Fibroblast of lung (primary cell): ENCODE data around the gene PLD5. TPM values are rescaled to one million over a fixed set of nuclear protein-coding genes. Genes with fewer than 3 reads are reported as not detected.

ENCODE experiments used
- DNase-seq, 2 donors: peaks; one replicate each; pipeline versions ENCODE4 v3.0.0 to v3.0.0-alpha.2; 2010; ENCODE audit warnings: low read depth in 2 of 2
- H2AFZ ChIP-seq: 2 replicates; pipeline ENCODE4 v1.5.1; 2012; ENCODE audit warnings: low read length, control low read depth, inconsistent platforms
- H3K27ac ChIP-seq: 2 replicates; pipeline ENCODE4 v1.5.1; 2011; ENCODE audit warnings: low read length, control low read depth; ENCODE audit not compliant: insufficient read depth
- H3K27me3 ChIP-seq: 2 replicates; pipeline ENCODE4 v1.5.1; 2011; ENCODE audit warnings: mild to moderate bottlenecking, low read length; ENCODE audit not compliant: control insufficient read depth, insufficient read depth
- H3K36me3 ChIP-seq: 2 replicates; pipeline ENCODE4 v1.5.1; 2011; ENCODE audit warnings: low read length; ENCODE audit not compliant: control insufficient read depth, insufficient read depth
- H3K4me1 ChIP-seq: 2 replicates; pipeline ENCODE4 v1.5.1; 2011; ENCODE audit warnings: low read length; ENCODE audit not compliant: control insufficient read depth, insufficient read depth; ENCODE audit errors: extremely low read depth
- H3K4me2 ChIP-seq: 2 replicates; pipeline ENCODE4 v1.5.1; 2011; ENCODE audit warnings: low read length, control low read depth; ENCODE audit not compliant: insufficient read depth; ENCODE audit errors: extremely low read depth
- H3K4me3 ChIP-seq, 4 experiments: fragments of 200-600 bp in 1 of 4; sonication (generic) in 1 of 4; replicated peaks in 1 of 4; 2 replicates each; pipeline ENCODE4 v1.5.1; 2011 to 2016; ENCODE audit warnings: low read length in 4 of 4, low read depth in 3 of 4, mild to moderate bottlenecking in 3 of 4, control low read depth in 2 of 4, inconsistent platforms in 1 of 4, mixed read lengths in 1 of 4; ENCODE audit not compliant: insufficient read depth in 1 of 4; ENCODE audit errors: control extremely low read depth in 1 of 4
- H3K79me2 ChIP-seq: 2 replicates; pipeline ENCODE4 v1.5.1; 2012; ENCODE audit warnings: mild to moderate bottlenecking, low read length, inconsistent platforms; ENCODE audit not compliant: control insufficient read depth, insufficient read depth
- H3K9ac ChIP-seq: 2 replicates; pipeline ENCODE4 v1.5.1; 2011; ENCODE audit warnings: mild to moderate bottlenecking, low read length, control low read depth; ENCODE audit not compliant: insufficient read depth
- H3K9me3 ChIP-seq: 2 replicates; pipeline ENCODE4 v1.5.1; 2012; ENCODE audit warnings: low read depth, low read length; ENCODE audit not compliant: control insufficient read depth, insufficient read depth
- H4K20me1 ChIP-seq: 2 replicates; pipeline ENCODE4 v1.5.1; 2011; ENCODE audit warnings: low read length; ENCODE audit not compliant: control insufficient read depth, insufficient read depth; ENCODE audit errors: extremely low read depth
- EZH2 ChIP-seq: IDR thresholded peaks from 2 replicates; pipeline ENCODE4 v1.5.1; 2012; ENCODE audit warnings: low read length, control low read depth, mild to moderate bottlenecking; ENCODE audit errors: missing control alignments
- polyA plus RNA-seq, 2 donors: library from polyadenylated mRNA; depleted of rRNA in 1 of 2; stranded (reverse) in 1 of 2; unstranded in 1 of 2; fragments of >200 nt; gene quantifications; 2 replicates each; pipeline ENCODE4 v1.2.1, GENCODE V29; 2011 to 2012; ENCODE audit warnings: missing spikeins in 1 of 2
- total RNA-seq: library from RNA; depleted of rRNA; stranded (reverse); fragments of >200 nt; gene quantifications from 2 replicates; pipeline ENCODE4 v1.2.1, GENCODE V29; 2014
- TF ChIP-seq, protein P1 (sequence below), 2 donors: IDR thresholded peaks in 1 of 2; conservative IDR thresholded peaks in 1 of 2; 1 replicate in 1 of 2; 2 replicates in 1 of 2; pipeline ENCODE4 v1.5.1; 2011 to 2012; ENCODE audit warnings: low read length in 2 of 2, control low read depth in 1 of 2, inconsistent platforms in 1 of 2, low read depth in 1 of 2, mild to moderate bottlenecking in 1 of 2

PLD5 gene
- total and polyA plus RNA-seq, 2 donors (not counting 1 experiment from before 2014, with no cell fraction given) = under 0.01 to 0.02 TPM

DNA sequence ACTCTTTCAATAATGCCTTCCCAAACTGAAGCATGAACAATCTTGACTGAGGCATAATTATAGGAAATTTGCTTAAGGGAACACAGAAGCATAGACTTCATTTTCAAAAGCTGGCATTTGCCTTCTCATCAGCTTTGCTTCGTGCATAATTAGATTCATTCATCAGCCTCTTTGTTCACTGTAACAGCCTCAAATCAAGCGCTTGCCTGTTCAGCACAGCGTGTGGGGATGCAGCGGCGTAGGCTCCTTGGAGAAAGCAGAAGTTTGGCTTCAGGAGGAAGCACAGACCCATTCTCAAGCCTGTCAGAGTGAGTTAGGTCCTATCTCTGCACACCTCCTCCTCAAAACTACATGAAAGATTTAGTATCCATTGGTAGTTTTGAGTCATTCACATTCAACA lies 279.2 kb downstream of the PLD5 start:
- H3K36me3 ChIP-seq = no peaks in the 10 kb centered on the region
- H2AFZ ChIP-seq = no peak overlapping the region
- H4K20me1 ChIP-seq = no peaks in the 10 kb centered on the region
- no peak overlapping the region for H3K27ac ChIP-seq
- no peak overlapping the region for H3K9ac ChIP-seq
- H3K4me2 ChIP-seq = no peak overlapping the region
- TF ChIP-seq, protein P1, sequence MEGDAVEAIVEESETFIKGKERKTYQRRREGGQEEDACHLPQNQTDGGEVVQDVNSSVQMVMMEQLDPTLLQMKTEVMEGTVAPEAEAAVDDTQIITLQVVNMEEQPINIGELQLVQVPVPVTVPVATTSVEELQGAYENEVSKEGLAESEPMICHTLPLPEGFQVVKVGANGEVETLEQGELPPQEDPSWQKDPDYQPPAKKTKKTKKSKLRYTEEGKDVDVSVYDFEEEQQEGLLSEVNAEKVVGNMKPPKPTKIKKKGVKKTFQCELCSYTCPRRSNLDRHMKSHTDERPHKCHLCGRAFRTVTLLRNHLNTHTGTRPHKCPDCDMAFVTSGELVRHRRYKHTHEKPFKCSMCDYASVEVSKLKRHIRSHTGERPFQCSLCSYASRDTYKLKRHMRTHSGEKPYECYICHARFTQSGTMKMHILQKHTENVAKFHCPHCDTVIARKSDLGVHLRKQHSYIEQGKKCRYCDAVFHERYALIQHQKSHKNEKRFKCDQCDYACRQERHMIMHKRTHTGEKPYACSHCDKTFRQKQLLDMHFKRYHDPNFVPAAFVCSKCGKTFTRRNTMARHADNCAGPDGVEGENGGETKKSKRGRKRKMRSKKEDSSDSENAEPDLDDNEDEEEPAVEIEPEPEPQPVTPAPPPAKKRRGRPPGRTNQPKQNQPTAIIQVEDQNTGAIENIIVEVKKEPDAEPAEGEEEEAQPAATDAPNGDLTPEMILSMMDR (conservative IDR thresholded peaks at IDR 0.05 in 1 of 2, IDR thresholded peaks at IDR 0.05 in 1 of 2; ENCODE audit: low read depth in 1 of 2, low read length in 2 of 2) = no peak
- TF ChIP-seq EZH2 = no peak
- H3K9me3 ChIP-seq = no peaks in the 10 kb centered on the region
- H3K4me3 ChIP-seq = no peak overlapping the region
- no peaks in the 10 kb centered on the region for H3K79me2 ChIP-seq
- no peaks in the 10 kb centered on the region for H3K4me1 ChIP-seq
- DNase-seq = no peak
- H3K27me3 ChIP-seq = no peaks in the 10 kb centered on the region

DNA sequence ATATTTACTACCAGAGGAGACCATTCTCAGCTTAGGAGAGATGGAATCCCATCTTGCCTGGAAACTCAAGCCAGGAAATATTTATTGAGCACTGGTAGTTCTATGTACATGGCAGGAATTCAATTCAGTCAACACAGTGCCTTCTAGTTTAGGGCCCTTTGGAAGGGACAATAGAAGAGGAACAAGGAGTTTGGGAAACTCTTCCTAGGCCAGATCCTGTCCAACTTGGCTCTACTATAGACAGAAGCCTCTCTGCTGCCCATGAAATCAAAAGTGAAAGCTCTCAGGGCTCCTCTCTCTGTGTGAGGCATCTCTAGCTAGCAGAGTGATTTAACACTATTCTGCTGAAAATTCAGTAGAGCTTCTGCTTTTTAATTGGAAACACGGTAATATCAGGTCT lies 281.0 kb downstream of the PLD5 start:
- no peak overlapping the region for H2AFZ ChIP-seq
- no peak overlapping the region for H3K4me2 ChIP-seq
- H3K79me2 ChIP-seq = no peaks in the 10 kb centered on the region
- DNase-seq = peak in 1 of 2 donors; percentile 1
- no peaks in the 10 kb centered on the region for H3K36me3 ChIP-seq
- no peak overlapping the region for H3K27ac ChIP-seq
- no peaks in the 10 kb centered on the region for H4K20me1 ChIP-seq
- no peak overlapping the region for H3K4me3 ChIP-seq
- H3K4me1 ChIP-seq = no peaks in the 10 kb centered on the region
- H3K27me3 ChIP-seq = no peaks in the 10 kb centered on the region
- no peak overlapping the region for H3K9ac ChIP-seq
- TF ChIP-seq EZH2 = no peak
- TF ChIP-seq, protein P1 (conservative IDR thresholded peaks at IDR 0.05 in 1 of 2, IDR thresholded peaks at IDR 0.05 in 1 of 2; ENCODE audit: low read depth in 1 of 2, low read length in 2 of 2) = no peak
- H3K9me3 ChIP-seq = no peaks in the 10 kb centered on the region

DNA sequence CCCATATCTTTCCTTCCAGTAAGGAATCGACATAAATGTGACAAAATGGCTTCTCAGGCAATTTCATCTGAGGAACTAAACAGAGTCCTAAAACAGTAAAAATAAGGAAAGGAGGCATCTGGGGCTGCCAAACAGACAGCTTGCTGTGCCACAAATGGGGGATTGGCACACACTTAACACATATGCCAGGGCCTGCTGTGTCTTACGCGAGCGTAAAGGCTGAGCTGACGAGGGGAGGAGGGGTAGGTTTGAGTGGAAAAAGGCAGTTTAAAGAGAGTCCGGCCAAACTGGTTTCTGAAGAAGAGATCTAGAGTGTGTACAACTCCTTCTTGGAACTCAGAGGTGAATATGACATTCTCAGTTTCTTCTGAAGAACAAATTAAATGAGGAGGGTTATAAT lies 281.5 kb downstream of the PLD5 start:
- no peak for DNase-seq
- Histone ChIP-seq H3K4me1 (no peaks in the 10 kb centered on the region), H3K27ac (no peak overlapping the region), H3K9me3 (no peaks in the 10 kb centered on the region), H3K27me3 (no peaks in the 10 kb centered on the region), H3K4me2 (no peak overlapping the region), H3K9ac (no peak overlapping the region), H3K79me2 (no peaks in the 10 kb centered on the region), H4K20me1 (no peaks in the 10 kb centered on the region), H2AFZ (no peak overlapping the region), H3K36me3 (no peaks in the 10 kb centered on the region), H3K4me3 (no peak overlapping the region)
- TF ChIP-seq EZH2 = no peak
- TF ChIP-seq, protein P1 (conservative IDR thresholded peaks at IDR 0.05 in 1 of 2, IDR thresholded peaks at IDR 0.05 in 1 of 2; ENCODE audit: low read depth in 1 of 2, low read length in 2 of 2) = no peak
